Breast epithelium (tissue), 4 donors: ENCODE measurements around the gene NCKAP1. TPM values are rescaled to one million over a fixed set of nuclear protein-coding genes. Genes with fewer than 3 reads are reported as not detected.

Experiments
- DNase-seq, 2 donors: peaks; one replicate each; pipeline ENCODE4 v3.0.0-alpha.2; 2019; ENCODE audit warnings: low spot score in 2 of 2
- H3K27ac ChIP-seq, 2 donors: fragments of 200-600 bp; sonication (generic) in 1 of 2; one replicate each; pipeline ENCODE4 v1.5.1; 2016 to 2019; ENCODE audit warnings: mild to moderate bottlenecking in 1 of 2
- H3K27me3 ChIP-seq, 2 donors: fragments of 200-600 bp; sonication (generic) in 1 of 2; one replicate each; pipeline versions ENCODE4 v1.5.1 to v1.6.0; 2017 to 2019; ENCODE audit warnings: control low read depth in 1 of 2, mild to moderate bottlenecking in 1 of 2
- H3K36me3 ChIP-seq: fragments of 200-600 bp; one replicate; pipeline ENCODE4 v1.5.1; 2019
- H3K4me1 ChIP-seq, 2 donors: fragments of 200-600 bp; sonication (generic); one replicate each; pipeline ENCODE4 v1.5.1; 2016 to 2019; ENCODE audit warnings: control low read depth in 1 of 2
- H3K4me3 ChIP-seq, 3 donors: fragments of 200-600 bp; sonication (generic); 1 replicate in 2 of 3; 2 replicates in 1 of 3; pipeline ENCODE4 v1.5.1; 2016 to 2019; ENCODE audit warnings: mild to moderate bottlenecking in 3 of 3, moderate library complexity in 2 of 3
- H3K9me3 ChIP-seq, 2 donors: fragments of 200-600 bp; sonication (generic) in 1 of 2; one replicate each; pipeline ENCODE4 v1.5.1; 2016 to 2019; ENCODE audit warnings: control low read depth in 1 of 2
- POLR2A ChIP-seq: fragments of 450-650 bp; IDR thresholded peaks from one replicate; pipeline ENCODE4 v1.6.1; 2016; ENCODE audit warnings: antibody characterized with exemption, mild to moderate bottlenecking, moderate library complexity
- POLR2AphosphoS5 ChIP-seq, 3 donors: sonication (generic); formaldehyde crosslinking; IDR thresholded peaks; one replicate each; pipeline ENCODE4 v1.6.1; 2017; ENCODE audit warnings: antibody characterized with exemption in 3 of 3
- intact Hi-C: fragments of 100-400 bp; cut with DNase I; formaldehyde crosslinking; loops from one replicate; pipeline ENCODE4 v1.15.1; 2023; ENCODE audit warnings: low total_unique reads
- total RNA-seq, 3 donors: library from RNA; depleted of rRNA; stranded (reverse); fragments of >200 nt; gene quantifications; one replicate each; pipeline ENCODE4 v1.1.0, GENCODE V29; 2016
- TF ChIP-seq, protein P1 (sequence below), 3 donors: fragments of 450-650 bp; IDR thresholded peaks; one replicate each; pipeline ENCODE4 v1.5.1; 2016 to 2017; ENCODE audit warnings: antibody characterized with exemption in 3 of 3, mild to moderate bottlenecking in 3 of 3, moderate library complexity in 3 of 3

The NCKAP1 gene
- total RNA-seq, 3 donors from 2014 or later = 122 to 270 (median 186) TPM

DNA sequence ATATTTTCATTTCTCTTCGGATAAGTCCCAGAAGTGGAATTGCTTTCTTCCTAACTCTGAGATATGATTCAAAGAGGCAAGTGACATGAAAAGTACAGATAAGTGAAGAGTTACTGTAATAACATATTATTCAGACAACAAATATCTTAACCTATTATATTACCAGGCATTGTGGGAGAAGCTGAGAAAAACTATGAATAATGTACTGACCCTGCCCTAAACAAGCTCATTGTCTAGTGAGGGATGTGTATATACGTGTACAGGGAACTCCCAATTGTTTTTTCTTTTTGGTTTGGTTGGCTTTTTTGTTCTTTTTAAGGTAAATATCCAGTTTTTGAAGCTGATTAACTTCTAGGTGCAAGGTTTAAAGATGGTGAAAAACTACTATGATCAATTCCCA lies 26.5 kb downstream of the NCKAP1 start:
- no peaks in the 10 kb centered on the region for H3K27me3 ChIP-seq
- intact Hi-C loops = no loop called here
- H3K27ac ChIP-seq = no peak overlapping the region
- no peak overlapping the region for H3K4me3 ChIP-seq
- TF ChIP-seq, protein P1, sequence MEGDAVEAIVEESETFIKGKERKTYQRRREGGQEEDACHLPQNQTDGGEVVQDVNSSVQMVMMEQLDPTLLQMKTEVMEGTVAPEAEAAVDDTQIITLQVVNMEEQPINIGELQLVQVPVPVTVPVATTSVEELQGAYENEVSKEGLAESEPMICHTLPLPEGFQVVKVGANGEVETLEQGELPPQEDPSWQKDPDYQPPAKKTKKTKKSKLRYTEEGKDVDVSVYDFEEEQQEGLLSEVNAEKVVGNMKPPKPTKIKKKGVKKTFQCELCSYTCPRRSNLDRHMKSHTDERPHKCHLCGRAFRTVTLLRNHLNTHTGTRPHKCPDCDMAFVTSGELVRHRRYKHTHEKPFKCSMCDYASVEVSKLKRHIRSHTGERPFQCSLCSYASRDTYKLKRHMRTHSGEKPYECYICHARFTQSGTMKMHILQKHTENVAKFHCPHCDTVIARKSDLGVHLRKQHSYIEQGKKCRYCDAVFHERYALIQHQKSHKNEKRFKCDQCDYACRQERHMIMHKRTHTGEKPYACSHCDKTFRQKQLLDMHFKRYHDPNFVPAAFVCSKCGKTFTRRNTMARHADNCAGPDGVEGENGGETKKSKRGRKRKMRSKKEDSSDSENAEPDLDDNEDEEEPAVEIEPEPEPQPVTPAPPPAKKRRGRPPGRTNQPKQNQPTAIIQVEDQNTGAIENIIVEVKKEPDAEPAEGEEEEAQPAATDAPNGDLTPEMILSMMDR (IDR thresholded peaks at IDR 0.05) = no peak
- TF ChIP-seq POLR2A (no peak), POLR2AphosphoS5 (IDR thresholded peaks at IDR 0.05) (no peak)
- H3K9me3 ChIP-seq = no peaks in the 10 kb centered on the region
- H3K36me3 ChIP-seq = no peaks in the 10 kb centered on the region
- H3K4me1 ChIP-seq = peaks cover 0 to 8% of the 10 kb centered on the region in 2 donors
- no peak for DNase-seq

- peaks cover 0 to 8% of the 10 kb centered on the region in 2 donors for H3K4me1 ChIP-seq
- no peaks in the 10 kb centered on the region for H3K9me3 ChIP-seq
- DNase-seq = no peak
- no peak for TF ChIP-seq POLR2A
- TF ChIP-seq POLR2AphosphoS5 (IDR thresholded peaks at IDR 0.05) = no peak
- TF ChIP-seq, protein P1 (IDR thresholded peaks at IDR 0.05) = no peak
- no peak overlapping the region for H3K4me3 ChIP-seq
- H3K27me3 ChIP-seq = no peaks in the 10 kb centered on the region
- H3K36me3 ChIP-seq = no peaks in the 10 kb centered on the region
- intact Hi-C loops = no loop called here
- no peak overlapping the region for H3K27ac ChIP-seq
Measured at GRCh38 chr2:183010112-183010511, 28.1 kb downstream of the NCKAP1 start.

DNA sequence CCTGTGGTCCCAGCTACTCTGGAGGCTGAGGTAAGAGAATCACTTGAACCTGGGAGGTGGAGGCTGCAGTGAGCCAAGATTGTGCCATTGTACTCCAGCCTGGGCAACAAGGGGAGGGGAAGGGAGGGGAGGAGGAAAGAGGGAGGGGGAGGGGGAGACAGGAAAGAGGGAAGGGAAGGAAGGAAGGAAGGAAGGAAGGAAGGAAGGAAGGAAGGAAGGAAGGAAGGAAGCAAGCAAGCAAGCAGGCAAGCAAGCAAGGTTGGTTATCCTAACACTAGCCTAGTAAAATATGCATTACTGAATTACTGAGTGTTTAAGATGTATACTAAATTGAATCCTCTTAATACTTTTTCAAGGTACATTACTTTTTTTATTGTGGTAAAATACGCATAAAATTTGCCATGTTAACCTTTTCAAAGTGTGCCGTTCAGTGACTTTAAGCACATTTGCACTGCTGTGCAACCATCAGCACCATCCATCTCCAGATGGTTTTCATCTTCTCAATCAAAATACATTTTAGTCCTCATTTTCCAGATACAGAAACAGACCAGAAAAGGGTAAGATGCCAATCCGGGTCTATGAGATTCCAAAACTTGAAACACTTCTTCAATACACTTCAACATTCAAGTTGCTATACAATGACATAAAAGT lies 28.9 kb downstream of the NCKAP1 start:
- peaks cover 0 to 8% of the 10 kb centered on the region in 2 donors for H3K4me1 ChIP-seq
- no peak for DNase-seq
- H3K36me3 ChIP-seq = no peaks in the 10 kb centered on the region
- no peaks in the 10 kb centered on the region for H3K9me3 ChIP-seq
- no peaks in the 10 kb centered on the region for H3K27me3 ChIP-seq
- no peak overlapping the region for H3K27ac ChIP-seq
- intact Hi-C loops = no loop called here
- no peak for TF ChIP-seq POLR2A
- TF ChIP-seq POLR2AphosphoS5 (IDR thresholded peaks at IDR 0.05) = no peak
- TF ChIP-seq, protein P1 (IDR thresholded peaks at IDR 0.05) = no peak
- no peak overlapping the region for H3K4me3 ChIP-seq

- TF ChIP-seq POLR2A (no peak), POLR2AphosphoS5 (IDR thresholded peaks at IDR 0.05) (no peak)
- TF ChIP-seq, protein P1 (IDR thresholded peaks at IDR 0.05) = no peak
- no peak overlapping the region for H3K27ac ChIP-seq
- peaks cover 5% of the 10 kb centered on the region for H3K36me3 ChIP-seq
- H3K27me3 ChIP-seq = no peaks in the 10 kb centered on the region
- H3K4me3 ChIP-seq = no peak overlapping the region
- intact Hi-C loops = no loop called here
- DNase-seq = no peak
- no peaks in the 10 kb centered on the region for H3K9me3 ChIP-seq
- no peaks in the 10 kb centered on the region for H3K4me1 ChIP-seq
Measured at GRCh38 chr2:183001948-183002347, 36.3 kb downstream of the NCKAP1 start.

GRCh38 chr2:183000846-183001245 lies 37.4 kb downstream of the NCKAP1 start:
- intact Hi-C loops = no loop called here
- no peak for DNase-seq
- TF ChIP-seq POLR2AphosphoS5 (IDR thresholded peaks at IDR 0.05) (no peak), POLR2A (no peak)
- TF ChIP-seq, protein P1 (IDR thresholded peaks at IDR 0.05) = no peak
- Histone ChIP-seq H3K4me1 (no peaks in the 10 kb centered on the region), H3K27ac (no peak overlapping the region), H3K4me3 (no peak overlapping the region), H3K36me3 (peaks cover 5% of the 10 kb centered on the region), H3K27me3 (no peaks in the 10 kb centered on the region), H3K9me3 (no peaks in the 10 kb centered on the region)
